ENCODE results near the gene CBLN1.

The CBLN1 gene

DNA sequence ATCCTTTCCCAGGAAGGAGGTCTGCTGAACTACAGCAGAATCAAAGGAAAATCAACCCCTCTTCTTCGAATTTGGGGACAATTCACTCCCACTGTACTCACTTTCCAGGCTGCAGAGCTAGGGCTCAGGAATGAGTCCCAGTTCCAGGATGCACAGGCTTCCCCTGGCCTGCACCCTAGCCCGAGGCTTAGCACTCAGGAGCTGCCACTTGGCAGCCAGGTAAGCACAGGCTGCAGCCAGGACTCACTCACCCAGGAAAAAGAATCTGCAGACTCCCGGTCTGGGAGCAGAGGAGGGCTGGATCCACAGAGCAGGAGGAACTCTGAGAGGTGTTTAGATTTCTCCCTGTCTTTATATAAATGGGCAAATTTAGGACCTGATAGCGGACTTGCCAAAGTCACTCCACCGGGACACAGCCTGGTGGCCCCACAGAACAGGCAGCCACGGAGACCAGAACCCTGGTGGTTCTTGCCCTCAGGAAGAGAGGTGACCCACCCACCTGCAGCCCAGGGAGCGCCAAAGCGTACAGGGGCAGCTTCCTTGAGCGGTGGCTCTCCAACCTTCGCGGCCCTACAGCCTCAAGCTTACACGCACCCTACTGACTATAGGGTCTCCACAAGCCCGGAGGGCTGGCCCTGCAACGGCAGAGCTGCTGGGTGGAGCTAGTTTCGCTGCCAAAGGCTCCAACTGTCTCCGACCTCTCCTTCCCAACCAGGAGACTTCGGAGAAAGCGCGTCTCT is 4.8 kb downstream of the CBLN1 start:
- Histone ChIP-seq H3K27me3 (replicated peaks) (peaks cover 67% of the 10 kb centered on the region), H3K4me3 (ENCODE audit: low read depth, low read length) (no peak overlapping the region), H3K27ac (no peak overlapping the region), H3K36me3 (replicated peaks) (no peaks in the 10 kb centered on the region)
- TF ChIP-seq, protein P1, sequence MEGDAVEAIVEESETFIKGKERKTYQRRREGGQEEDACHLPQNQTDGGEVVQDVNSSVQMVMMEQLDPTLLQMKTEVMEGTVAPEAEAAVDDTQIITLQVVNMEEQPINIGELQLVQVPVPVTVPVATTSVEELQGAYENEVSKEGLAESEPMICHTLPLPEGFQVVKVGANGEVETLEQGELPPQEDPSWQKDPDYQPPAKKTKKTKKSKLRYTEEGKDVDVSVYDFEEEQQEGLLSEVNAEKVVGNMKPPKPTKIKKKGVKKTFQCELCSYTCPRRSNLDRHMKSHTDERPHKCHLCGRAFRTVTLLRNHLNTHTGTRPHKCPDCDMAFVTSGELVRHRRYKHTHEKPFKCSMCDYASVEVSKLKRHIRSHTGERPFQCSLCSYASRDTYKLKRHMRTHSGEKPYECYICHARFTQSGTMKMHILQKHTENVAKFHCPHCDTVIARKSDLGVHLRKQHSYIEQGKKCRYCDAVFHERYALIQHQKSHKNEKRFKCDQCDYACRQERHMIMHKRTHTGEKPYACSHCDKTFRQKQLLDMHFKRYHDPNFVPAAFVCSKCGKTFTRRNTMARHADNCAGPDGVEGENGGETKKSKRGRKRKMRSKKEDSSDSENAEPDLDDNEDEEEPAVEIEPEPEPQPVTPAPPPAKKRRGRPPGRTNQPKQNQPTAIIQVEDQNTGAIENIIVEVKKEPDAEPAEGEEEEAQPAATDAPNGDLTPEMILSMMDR (IDR thresholded peaks at IDR 0.05; ENCODE audit: low read depth, low read length, missing control alignments), result no peak
- in situ Hi-C loops (cut with HindIII; ENCODE audit: low pct_ligation_motif_present, low sequenced_read_pairs), result no loop called here
- no peak for DNase-seq

DNA sequence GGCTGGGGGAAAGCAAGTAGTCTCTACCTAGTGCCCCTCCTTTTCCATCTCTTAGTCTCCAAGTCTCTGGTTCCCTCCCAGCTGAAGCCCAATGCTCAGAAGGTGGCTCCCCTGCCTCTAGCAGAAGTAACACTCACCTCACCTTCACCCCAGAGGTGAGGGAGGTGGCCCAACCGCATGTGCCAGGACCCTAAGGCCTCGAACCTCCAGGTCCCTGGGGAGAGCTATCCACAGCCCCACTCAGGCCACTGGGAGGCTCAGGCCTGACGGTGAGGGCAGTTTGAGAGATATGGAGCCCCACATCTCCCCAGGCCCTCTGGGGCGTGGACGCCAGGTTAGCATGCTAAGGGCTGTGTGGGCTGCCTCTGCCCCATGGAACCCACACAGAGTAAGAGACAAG is 5.8 kb downstream of the CBLN1 start:
- H3K27me3 ChIP-seq (replicated peaks), result peaks cover 61% of the 10 kb centered on the region

DNA sequence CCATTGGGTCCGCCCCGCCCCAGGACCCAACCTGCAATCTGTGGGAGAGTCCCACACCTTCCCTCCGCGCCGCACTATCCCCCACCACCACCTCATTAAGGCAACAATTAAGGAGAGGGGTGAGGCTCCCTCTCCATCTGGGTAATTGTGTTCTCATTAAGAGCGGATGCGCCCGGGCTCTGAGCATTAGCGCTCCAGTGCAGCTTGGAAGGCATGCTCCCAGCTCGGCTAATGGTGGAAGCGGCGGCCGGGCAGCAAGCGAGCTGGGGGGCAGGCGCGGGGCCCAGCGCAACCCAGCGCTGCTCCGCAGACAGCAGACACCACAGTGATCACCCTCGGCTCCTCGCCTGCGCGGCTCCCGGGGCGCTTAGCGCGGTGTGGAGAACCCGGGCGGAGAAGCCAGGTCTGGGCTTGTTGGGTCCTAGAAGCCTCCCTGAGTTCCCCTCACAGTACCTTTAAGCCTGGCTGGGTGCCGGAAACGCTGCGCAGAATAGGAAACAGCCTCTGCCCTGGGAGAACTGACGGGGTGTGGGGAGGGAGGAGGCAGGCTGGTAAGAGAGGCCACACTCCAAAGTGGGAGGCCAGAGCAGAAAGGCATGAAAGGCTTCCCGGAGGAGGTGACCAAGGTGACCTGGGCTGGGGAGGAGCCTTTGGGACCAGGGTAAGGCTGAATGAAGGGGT is 6.4 kb downstream of the CBLN1 start:
- Histone ChIP-seq H3K4me3 (ENCODE audit: low read depth, low read length) (no peak overlapping the region), H3K27ac (no peak overlapping the region), H3K27me3 (replicated peaks) (peaks cover 54% of the 10 kb centered on the region), H3K36me3 (replicated peaks) (no peaks in the 10 kb centered on the region)
- no peak for DNase-seq
- TF ChIP-seq, protein P1 (IDR thresholded peaks at IDR 0.05; ENCODE audit: low read depth, low read length, missing control alignments), result no peak
- in situ Hi-C loops (cut with HindIII; ENCODE audit: low pct_ligation_motif_present, low sequenced_read_pairs), result no loop called here

More for the DNA sequence above, 5.8 kb downstream of the CBLN1 start:
- DNase-seq, result no peak
- in situ Hi-C loops (cut with HindIII; ENCODE audit: low pct_ligation_motif_present, low sequenced_read_pairs), result no loop called here
- TF ChIP-seq, protein P1 (IDR thresholded peaks at IDR 0.05; ENCODE audit: low read depth, low read length, missing control alignments), result no peak
- H3K36me3 ChIP-seq (replicated peaks), result no peaks in the 10 kb centered on the region
- H3K27ac ChIP-seq, result no peak overlapping the region
- H3K4me3 ChIP-seq (ENCODE audit: low read depth, low read length), result no peak overlapping the region

DNA sequence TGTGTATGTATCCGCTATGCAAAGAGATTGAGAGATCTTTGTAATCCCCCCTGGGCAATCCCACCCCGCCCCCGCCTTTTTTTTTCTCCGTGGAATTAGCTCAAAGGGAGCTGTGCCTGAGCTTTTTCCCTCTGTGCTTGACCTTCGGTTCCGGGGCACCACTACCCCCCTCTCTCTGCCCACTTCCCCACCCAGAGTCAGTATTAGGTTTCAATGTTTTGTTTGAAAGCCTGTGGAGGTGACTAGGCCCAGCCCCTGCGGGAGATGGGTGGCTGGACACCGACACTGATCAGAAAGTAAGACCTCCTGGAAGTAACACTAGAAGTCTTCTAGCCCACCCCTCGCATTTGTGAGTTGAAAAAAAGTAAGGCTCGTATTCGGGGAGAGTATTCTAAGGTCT is 7.0 kb downstream of the CBLN1 start:
- no peak overlapping the region for H3K4me3 ChIP-seq (ENCODE audit: low read depth, low read length)
- no peaks in the 10 kb centered on the region for H3K36me3 ChIP-seq (replicated peaks)
- TF ChIP-seq, protein P1 (IDR thresholded peaks at IDR 0.05; ENCODE audit: low read depth, low read length, missing control alignments), result no peak
- in situ Hi-C loops (cut with HindIII; ENCODE audit: low pct_ligation_motif_present, low sequenced_read_pairs), result no loop called here
- no peak for DNase-seq
- peaks cover 48% of the 10 kb centered on the region for H3K27me3 ChIP-seq (replicated peaks)
- no peak overlapping the region for H3K27ac ChIP-seq

DNA sequence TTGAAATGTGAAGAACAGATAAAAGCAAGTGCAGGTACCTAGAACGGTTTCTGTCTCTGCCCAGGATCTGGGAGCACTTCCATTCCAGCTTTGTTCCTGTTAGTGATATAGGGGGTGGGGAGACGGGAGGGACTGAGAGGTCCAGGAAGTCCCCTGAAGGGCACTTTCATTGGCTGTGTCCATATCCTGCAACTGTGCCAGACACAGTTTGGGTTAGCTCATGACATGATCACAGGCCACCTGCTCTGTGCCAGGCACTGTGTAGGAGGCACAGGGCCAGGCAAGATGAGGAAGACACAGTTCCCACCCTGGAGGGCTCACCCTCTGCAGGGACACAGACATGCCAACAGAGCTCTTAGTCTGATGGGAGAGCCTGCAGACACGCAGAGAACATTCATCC is 7.9 kb downstream of the CBLN1 start:
- peaks cover 40% of the 10 kb centered on the region for H3K27me3 ChIP-seq (replicated peaks)

More for the DNA sequence above, 7.9 kb downstream of the CBLN1 start:
- no peak for DNase-seq
- no peak overlapping the region for H3K4me3 ChIP-seq (ENCODE audit: low read depth, low read length)
- in situ Hi-C loops (cut with HindIII; ENCODE audit: low pct_ligation_motif_present, low sequenced_read_pairs), result no loop called here
- TF ChIP-seq, protein P1 (IDR thresholded peaks at IDR 0.05; ENCODE audit: low read depth, low read length, missing control alignments), result no peak
- no peaks in the 10 kb centered on the region for H3K36me3 ChIP-seq (replicated peaks)
- H3K27ac ChIP-seq, result no peak overlapping the region
